HG02970 (cell line): ENCODE results near the gene HNF1B.

Experiments used
- ATAC-seq: cut with Tn5 transposase; IDR thresholded peaks from one replicate; pipeline ENCODE4 v1.9.1; 2021; ENCODE audit warnings: mild to moderate bottlenecking, moderate library complexity, moderate number of reproducible peaks; ENCODE audit not compliant: unreplicated experiment, low FRiP score

Gene HNF1B

GRCh38 chr17:37762666-37763065, 17.8 kb upstream of the HNF1B start:
- ATAC-seq = no peak

GRCh38 chr17:37761961-37762360, 17.1 kb upstream of the HNF1B start:
- no peak for ATAC-seq

- ATAC-seq = no peak
These were observed 16.2 kb upstream of the HNF1B start for GRCh38 chr17:37761059-37761458.

- no peak for ATAC-seq
These were observed 14.3 kb upstream of the HNF1B start for GRCh38 chr17:37759014-37759637.

GRCh38 chr17:37756051-37756450, 11.2 kb upstream of the HNF1B start:
- ATAC-seq = no peak

GRCh38 chr17:37755455-37755854, 10.6 kb upstream of the HNF1B start:
- ATAC-seq = no peak

GRCh38 chr17:37754363-37754762, 9.5 kb upstream of the HNF1B start:
- no peak for ATAC-seq

GRCh38 chr17:37752482-37752881, 7.6 kb upstream of the HNF1B start:
- ATAC-seq = no peak

- ATAC-seq = no peak
These were observed 6.1 kb upstream of the HNF1B start for GRCh38 chr17:37750768-37751475.

- ATAC-seq = no peak
These were observed 5.4 kb upstream of the HNF1B start for GRCh38 chr17:37750292-37750691.

GRCh38 chr17:37747222-37747621, 2.4 kb upstream of the HNF1B start:
- ATAC-seq = no peak

- no peak for ATAC-seq
These were observed 1.8 kb upstream of the HNF1B start for GRCh38 chr17:37746617-37747016.

GRCh38 chr17:37745801-37746426, 1.1 kb upstream of the HNF1B start:
- ATAC-seq = no peak

GRCh38 chr17:37744633-37744927, 279 bp downstream of the HNF1B start:
- no peak for ATAC-seq

- ATAC-seq = peak; percentile 9
These were observed 805 bp downstream of the HNF1B start for GRCh38 chr17:37743875-37744632.

- ATAC-seq = no peak
These were observed 1.3 kb downstream of the HNF1B start for GRCh38 chr17:37743612-37743874.

GRCh38 chr17:37742762-37743611, 1.9 kb downstream of the HNF1B start:
- ATAC-seq = no peak

GRCh38 chr17:37742116-37742761, 2.6 kb downstream of the HNF1B start:
- no peak for ATAC-seq

GRCh38 chr17:37741341-37742115, 3.3 kb downstream of the HNF1B start:
- ATAC-seq = no peak
